Fibroblast of mammary gland (primary cell): Measurements from ENCODE around the gene LMF2.

Source experiments
- DNase-seq: peaks from one replicate; pipeline ENCODE4 v3.0.0-alpha.2; 2010; ENCODE audit warnings: low read depth
- H3K4me3 ChIP-seq: 2 replicates; pipeline ENCODE4 v1.5.1; 2011; ENCODE audit warnings: low read depth, mild to moderate bottlenecking, low read length, moderate library complexity; ENCODE audit not compliant: control insufficient read depth
- TF ChIP-seq, protein P1 (sequence below): conservative IDR thresholded peaks from 2 replicates; pipeline ENCODE4 v1.5.1; 2011; ENCODE audit warnings: low read depth, low read length, inconsistent platforms; ENCODE audit not compliant: control insufficient read depth, insufficient read depth

Gene LMF2

DNA sequence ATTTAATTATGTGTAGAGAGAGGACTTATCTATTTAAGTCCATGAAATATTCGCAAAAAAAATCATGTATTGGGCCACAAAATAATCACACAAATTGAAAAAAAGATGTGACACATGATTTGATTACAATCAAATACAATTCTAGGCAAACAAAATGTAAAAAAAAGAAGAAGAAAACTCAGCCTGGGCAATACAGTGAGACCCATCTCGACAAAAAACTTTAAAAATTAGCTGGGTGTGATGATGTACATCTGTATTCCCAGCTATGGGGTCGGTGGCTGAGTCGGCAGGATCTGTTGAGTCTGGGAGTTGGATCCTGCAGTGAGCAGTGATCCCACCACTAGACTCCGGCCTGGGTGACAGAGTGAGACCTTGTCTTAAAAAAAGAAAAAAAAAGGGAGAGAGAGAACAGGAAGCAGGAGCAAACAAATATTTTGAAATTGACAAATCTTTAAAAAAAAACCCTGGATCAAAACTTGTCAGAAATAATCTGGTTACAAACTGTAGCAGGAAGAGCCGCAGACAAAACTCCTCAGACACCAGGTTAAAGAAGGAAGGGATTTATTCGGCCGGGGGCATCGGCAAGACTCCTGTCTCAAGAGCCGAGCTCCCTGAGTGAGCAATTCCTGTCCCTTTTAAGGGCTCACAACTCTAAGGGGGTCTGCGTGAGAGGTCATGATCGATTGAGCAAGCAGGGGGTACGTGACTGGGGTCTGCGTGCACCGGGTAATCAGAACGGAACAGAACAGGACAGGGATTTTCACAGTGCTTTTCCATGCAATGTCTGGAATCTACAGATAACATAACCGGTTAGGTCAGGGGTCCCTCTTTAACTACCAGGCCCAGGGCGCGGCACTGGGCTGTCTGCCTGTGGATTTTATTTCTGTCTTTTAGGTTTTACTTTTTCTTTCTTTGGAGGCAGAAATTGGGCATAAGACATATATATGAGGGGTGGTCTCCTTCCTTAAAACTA lies 25.6 kb upstream of the LMF2 start:
- TF ChIP-seq, protein P1, sequence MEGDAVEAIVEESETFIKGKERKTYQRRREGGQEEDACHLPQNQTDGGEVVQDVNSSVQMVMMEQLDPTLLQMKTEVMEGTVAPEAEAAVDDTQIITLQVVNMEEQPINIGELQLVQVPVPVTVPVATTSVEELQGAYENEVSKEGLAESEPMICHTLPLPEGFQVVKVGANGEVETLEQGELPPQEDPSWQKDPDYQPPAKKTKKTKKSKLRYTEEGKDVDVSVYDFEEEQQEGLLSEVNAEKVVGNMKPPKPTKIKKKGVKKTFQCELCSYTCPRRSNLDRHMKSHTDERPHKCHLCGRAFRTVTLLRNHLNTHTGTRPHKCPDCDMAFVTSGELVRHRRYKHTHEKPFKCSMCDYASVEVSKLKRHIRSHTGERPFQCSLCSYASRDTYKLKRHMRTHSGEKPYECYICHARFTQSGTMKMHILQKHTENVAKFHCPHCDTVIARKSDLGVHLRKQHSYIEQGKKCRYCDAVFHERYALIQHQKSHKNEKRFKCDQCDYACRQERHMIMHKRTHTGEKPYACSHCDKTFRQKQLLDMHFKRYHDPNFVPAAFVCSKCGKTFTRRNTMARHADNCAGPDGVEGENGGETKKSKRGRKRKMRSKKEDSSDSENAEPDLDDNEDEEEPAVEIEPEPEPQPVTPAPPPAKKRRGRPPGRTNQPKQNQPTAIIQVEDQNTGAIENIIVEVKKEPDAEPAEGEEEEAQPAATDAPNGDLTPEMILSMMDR = no peak
- no peak for DNase-seq
- H3K4me3 ChIP-seq = no peak overlapping the region

DNA sequence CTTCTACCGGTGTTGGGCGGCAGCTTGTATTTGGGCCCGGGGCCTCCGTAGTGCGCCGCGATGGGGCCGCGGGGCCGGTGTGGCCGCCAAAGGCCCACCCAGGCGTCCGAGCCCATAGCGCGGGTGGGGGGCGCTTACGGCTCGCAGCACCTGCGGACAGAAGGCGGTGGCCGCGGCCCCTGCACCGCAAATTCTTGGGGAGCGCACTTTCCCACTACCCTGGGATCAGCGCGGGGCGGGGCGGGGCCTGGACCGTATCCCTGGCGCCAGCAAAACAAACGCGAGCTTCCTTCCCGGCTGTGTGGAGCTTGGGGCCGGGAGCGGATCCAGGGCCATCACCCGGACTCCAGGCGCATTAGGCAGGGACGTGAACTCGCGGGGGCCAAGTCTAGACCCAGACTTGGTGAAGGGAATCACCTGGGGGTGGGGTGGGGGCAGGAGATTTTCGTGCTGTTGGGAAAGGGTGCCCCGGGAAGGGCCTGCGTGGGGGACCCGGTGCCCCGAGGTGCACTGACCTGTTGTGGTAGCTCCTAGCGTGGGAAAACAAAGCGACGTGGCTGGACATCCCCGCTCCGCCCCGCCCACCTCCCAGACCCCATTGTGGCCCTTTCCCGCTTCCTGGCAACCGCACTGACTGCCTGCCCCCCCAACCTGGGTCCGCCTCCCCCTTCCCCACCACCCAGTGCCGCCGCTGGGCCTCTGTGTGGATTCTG lies 24.6 kb upstream of the LMF2 start:
- DNase-seq = peak; percentile 52
- H3K4me3 ChIP-seq = peak overlapping the region; percentile 55
- TF ChIP-seq, protein P1 = no peak

DNA sequence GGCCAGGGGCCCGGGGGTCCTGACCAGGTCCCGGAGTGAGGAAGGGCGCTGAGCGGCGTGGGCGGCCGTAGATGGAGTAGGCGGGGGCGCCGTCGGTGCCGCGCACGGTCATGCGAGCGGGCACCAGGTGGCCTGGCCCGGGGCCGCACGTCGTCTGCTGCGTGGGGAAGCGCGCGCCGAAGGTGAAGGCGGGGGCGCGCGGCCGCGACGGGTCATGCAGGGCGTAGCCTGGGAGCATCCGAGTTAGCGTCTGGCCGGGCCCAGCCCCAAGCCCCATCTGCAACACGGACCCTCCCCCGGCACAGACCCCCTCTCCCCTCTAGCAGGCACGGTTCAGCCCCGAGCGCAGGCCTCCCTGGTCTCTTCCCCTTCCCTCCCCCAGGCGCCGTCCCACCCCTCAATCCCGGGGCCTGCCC lies 24.1 kb upstream of the LMF2 start:
- TF ChIP-seq, protein P1 = no peak
- no peak for DNase-seq
- H3K4me3 ChIP-seq = peak overlapping the region; percentile 55

DNA sequence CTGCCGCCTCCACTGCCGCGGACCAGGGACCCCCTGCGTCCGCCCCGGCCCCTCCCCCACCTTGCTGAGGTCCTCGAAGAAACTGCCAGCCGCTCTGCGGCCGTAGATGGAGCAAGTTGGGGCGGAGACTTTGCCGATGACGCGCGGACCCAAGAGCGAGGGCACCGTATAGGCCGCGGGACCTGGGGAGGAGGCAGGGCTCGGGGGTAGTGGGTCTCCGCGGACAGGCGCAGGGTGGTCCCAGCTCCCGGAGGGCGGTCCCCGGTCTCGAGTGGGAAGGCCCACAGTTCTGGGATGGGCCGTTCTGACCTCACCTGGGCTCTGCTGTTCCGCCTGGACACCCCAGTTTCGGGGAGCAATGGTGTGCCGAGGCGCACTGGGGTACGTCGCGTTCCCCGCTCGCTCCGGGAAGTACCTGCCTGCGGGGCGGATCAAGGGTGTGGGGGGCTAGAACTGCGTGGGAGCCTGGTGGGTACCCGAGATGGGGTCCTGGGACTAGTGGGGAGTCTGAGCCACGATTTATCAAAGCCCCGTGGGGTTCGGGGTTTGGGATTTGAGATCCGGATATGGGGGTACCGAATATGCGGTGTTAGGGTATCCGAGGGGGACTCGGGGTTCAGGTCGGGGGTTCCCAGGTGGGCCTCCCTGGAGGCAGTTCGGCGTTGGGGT lies 23.5 kb upstream of the LMF2 start:
- peak overlapping the region; percentile 55 for H3K4me3 ChIP-seq
- peak; percentile 86 for DNase-seq
- TF ChIP-seq, protein P1 = no peak

DNA sequence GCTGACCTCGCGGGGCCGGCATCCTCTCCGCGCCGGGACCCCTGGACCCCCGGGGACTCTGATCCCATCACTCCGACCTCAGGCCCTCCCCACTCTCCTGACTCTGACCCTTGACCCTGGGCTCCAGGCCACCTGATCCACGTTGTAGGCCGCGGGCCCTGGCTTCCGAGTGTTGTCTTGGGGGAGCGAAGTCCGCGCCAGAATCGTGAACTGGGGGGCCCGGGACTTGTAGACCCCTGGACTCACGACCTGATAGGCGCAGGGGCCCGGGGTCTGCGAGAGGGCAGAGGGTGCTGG lies 23.0 kb upstream of the LMF2 start:
- TF ChIP-seq, protein P1 = no peak
- no peak for DNase-seq
- H3K4me3 ChIP-seq = peak overlapping the region; percentile 55

- H3K4me3 ChIP-seq = peak within 1 kb of the TSS; percentile 55
- TF ChIP-seq, protein P1 = no peak
- DNase-seq = peak; percentile 81
These were observed 22.5 kb upstream of the LMF2 start, which contains the start of gene TYMP for GRCh38 chr22:50529897-50530579. Gene TYMP (minus strand): TSS chr22:50530012. CDS start chr22:50529709, 303 bp downstream.
